Measurements from ENCODE around the gene HEPACAM2.

The HEPACAM2 gene

DNA sequence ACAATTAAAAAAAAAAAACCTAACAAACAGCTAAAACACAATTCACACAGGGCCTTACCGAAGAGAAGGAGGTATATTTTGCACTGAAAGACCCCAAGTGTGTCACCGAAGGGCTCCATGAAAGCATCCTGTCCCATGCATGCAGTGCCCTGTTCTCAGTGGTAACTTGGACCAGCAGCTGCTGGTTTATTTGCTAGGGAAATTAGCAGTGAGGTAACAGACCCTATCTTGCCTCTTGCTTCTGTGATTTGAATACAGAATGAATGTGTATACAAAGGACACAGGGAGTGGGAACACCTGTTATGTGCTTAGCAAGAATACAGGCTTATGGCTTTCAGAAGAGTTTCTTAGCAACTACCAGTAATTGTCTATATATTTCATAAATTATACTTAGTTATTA, at the start of gene HEPACAM2:
Gene HEPACAM2 (minus strand): TSS at position 160 of the 400 bp plus-strand sequence.
- no peaks in the 10 kb centered on the region for H3K36me3 ChIP-seq (ENCODE audit: insufficient read depth, low read length)
- H3K9ac ChIP-seq (ENCODE audit: insufficient read length): no peak within 1 kb of the TSS
- TF ChIP-seq FOXP2 (optimal IDR thresholded peaks at IDR 0.05; ENCODE audit: control extremely low read depth, extremely low read length, insufficient read depth) (no peak), EZH2 (IDR thresholded peaks at IDR 0.05) (no peak), POLR2AphosphoS5 (IDR thresholded peaks at IDR 0.05; ENCODE audit: borderline replicate concordance, low read depth, low read length) (no peak)
- DNase-seq (ENCODE audit: low read depth, low spot score): no peak
- H3K4me3 ChIP-seq: no peak within 1 kb of the TSS
- H3K27ac ChIP-seq: no peak within 1 kb of the TSS
- H3K9me3 ChIP-seq (ENCODE audit: low read depth, low read length): no peaks in the 10 kb centered on the region

DNA sequence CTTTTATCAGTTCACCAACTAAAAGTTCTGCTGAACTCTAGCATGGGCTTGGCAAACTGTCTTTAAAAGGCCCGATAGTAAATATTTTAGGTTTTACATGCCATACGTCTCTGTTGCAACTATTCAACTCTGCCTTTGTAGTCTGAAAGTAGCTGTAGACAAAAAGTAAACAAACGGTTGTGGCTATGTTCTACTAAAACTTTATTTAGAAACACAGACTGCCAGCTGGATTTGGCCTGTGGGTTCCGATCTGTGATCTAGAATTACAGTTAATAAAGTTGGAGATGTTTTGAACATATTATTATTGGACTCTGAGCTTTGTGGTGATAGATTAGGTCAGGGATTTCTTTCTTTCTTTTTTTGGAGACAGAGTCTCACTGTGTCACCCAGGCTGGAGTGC, 39.0 kb upstream of the HEPACAM2 start:
- DNase-seq (ENCODE audit: low read depth, low spot score): no peak
- TF ChIP-seq POLR2AphosphoS5 (IDR thresholded peaks at IDR 0.05; ENCODE audit: borderline replicate concordance, low read depth, low read length) (no peak), FOXP2 (optimal IDR thresholded peaks at IDR 0.05; ENCODE audit: control extremely low read depth, extremely low read length, insufficient read depth) (no peak), EZH2 (IDR thresholded peaks at IDR 0.05) (no peak)
- no peaks in the 10 kb centered on the region; the same call in 1 of the 2 replicates for H3K36me3 ChIP-seq (ENCODE audit: insufficient read depth, low read length)
- no peak overlapping the region for H3K4me3 ChIP-seq
- H3K9me3 ChIP-seq (ENCODE audit: low read depth, low read length): no peaks in the 10 kb centered on the region
- no peak overlapping the region for H3K27ac ChIP-seq
- H3K9ac ChIP-seq (ENCODE audit: insufficient read length): no peak overlapping the region

DNA sequence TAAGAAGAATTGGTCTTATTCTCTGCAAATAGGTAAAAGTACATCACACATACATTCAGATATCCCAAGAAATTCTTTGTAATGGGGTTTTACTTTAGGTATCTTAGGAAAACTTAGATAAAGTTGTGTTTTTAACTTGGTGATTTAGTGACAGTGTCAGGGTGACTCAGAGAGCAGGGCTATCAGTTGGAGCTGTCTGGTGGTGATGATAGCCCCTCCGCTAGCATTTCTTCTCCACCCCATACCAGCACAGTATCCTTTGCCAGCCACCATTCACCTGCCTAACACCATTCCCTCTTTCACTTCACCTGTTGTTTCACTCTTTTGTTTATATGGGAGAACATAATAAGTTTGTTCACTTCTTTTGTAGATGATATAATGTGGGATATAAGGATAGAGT, 36.3 kb upstream of the HEPACAM2 start:
- no peak for DNase-seq (ENCODE audit: low read depth, low spot score)
- no peak for TF ChIP-seq EZH2 (IDR thresholded peaks at IDR 0.05)
- TF ChIP-seq FOXP2 (optimal IDR thresholded peaks at IDR 0.05; ENCODE audit: control extremely low read depth, extremely low read length, insufficient read depth): no peak
- no peak for TF ChIP-seq POLR2AphosphoS5 (IDR thresholded peaks at IDR 0.05; ENCODE audit: borderline replicate concordance, low read depth, low read length)
- Histone ChIP-seq H3K9me3 (ENCODE audit: low read depth, low read length) (no peaks in the 10 kb centered on the region), H3K27ac (no peak overlapping the region), H3K36me3 (ENCODE audit: insufficient read depth, low read length) (no peaks in the 10 kb centered on the region; the same call in 1 of the 2 replicates), H3K4me3 (no peak overlapping the region), H3K9ac (ENCODE audit: insufficient read length) (no peak overlapping the region)

DNA sequence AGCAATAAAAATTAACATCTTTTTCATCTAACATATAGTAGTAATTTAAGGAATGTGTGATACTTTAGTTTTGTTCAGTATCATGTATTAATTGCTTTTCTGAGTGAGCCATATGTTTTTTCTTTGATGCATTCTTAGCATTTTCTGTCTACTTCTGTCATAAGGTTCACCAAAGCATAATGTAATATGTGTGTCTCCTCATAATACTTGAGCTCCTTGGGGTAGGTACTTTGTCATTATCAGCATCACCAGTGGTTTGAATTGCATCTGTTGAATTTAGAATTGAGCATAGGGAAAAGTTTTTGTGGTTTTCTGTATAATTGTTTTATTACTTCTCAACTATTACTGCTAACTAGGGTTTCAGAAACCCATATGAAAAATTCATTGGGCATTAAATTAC, 32.4 kb upstream of the HEPACAM2 start:
- H3K9ac ChIP-seq (ENCODE audit: insufficient read length): no peak overlapping the region
- TF ChIP-seq POLR2AphosphoS5 (IDR thresholded peaks at IDR 0.05; ENCODE audit: borderline replicate concordance, low read depth, low read length) (no peak), EZH2 (IDR thresholded peaks at IDR 0.05) (no peak), FOXP2 (optimal IDR thresholded peaks at IDR 0.05; ENCODE audit: control extremely low read depth, extremely low read length, insufficient read depth) (no peak)
- no peak overlapping the region for H3K27ac ChIP-seq
- H3K9me3 ChIP-seq (ENCODE audit: low read depth, low read length): no peaks in the 10 kb centered on the region
- no peak overlapping the region for H3K4me3 ChIP-seq
- no peak for DNase-seq (ENCODE audit: low read depth, low spot score)
- no peaks in the 10 kb centered on the region; the same call in 1 of the 2 replicates for H3K36me3 ChIP-seq (ENCODE audit: insufficient read depth, low read length)

DNA sequence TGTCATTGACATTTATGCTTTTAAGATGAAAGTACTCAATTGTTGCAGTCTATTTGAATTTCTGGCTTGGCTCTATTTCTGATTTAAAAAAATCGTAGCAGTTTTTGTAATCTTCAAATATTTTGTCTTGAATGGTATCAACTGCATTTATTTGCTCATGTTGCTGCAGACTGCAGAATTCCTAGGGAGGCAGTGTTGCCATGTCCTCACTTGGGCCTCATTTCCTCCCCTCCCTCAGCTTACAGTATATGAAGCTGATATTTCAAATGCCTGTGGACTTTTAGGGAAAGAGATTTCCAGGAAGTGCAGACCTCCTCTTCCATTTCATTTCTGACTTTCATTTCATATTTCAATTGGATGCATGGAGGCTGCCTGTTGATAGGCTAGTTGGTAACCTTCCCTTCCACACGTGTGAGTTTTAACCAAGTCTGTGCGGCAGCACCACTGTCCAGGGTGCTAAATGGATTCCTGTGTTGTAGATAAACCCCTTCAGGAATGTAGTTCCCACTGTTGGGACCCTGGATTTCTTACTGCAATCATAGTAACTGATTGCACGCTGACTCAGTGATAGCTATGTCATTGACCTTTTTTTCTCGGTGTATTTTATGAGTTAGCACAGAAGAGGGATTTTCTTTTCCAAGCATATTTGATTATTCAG, 23.4 kb upstream of the HEPACAM2 start:
- H3K27ac ChIP-seq: no peak overlapping the region
- H3K9ac ChIP-seq (ENCODE audit: insufficient read length): no peak overlapping the region
- H3K36me3 ChIP-seq (ENCODE audit: insufficient read depth, low read length): no peaks in the 10 kb centered on the region
- DNase-seq (ENCODE audit: low read depth, low spot score): no peak
- H3K9me3 ChIP-seq (ENCODE audit: low read depth, low read length): no peaks in the 10 kb centered on the region
- H3K4me3 ChIP-seq: no peak overlapping the region
- TF ChIP-seq FOXP2 (optimal IDR thresholded peaks at IDR 0.05; ENCODE audit: control extremely low read depth, extremely low read length, insufficient read depth) (no peak), POLR2AphosphoS5 (IDR thresholded peaks at IDR 0.05; ENCODE audit: borderline replicate concordance, low read depth, low read length) (no peak), EZH2 (IDR thresholded peaks at IDR 0.05) (no peak)

DNA sequence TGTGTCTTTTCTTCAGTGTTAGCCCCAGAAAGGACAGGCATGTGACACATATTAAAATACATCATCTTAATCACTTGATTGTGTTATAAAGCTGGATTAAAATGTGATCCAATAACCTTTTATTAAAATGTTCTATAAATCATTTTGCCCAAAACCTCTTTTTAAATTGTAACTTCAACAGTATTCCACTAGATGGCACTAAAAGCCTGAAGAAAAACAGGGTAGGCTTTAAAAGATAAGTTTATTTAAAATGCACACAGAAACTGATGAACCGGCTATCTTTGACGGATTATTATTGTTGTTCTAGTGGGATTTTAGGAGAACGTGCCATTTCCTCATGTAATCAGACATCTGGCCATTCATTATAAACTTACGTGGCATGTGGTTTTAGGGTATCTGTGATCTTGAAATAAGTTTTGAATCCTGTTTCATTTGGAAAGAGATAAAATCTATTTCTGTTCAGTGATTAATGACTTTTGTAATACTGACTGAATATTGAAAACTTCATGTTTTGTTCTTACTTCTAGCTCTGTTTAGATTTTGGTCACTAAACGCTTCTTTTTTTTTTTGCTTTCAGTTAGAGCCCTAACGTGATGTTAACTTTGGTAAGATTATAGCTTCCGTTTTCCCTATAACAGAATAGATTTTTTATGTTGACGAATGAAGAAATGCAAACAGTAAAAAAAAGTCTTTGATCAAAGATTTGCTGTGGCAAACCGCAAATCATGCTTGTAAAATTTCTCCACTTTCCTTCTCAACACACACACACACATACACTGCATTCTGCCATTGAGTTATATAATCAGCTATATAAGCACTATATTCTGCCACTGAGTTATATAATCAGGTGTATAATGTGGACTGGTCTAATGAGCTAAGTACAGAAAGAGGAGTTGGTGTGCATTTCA, 19.5 kb upstream of the HEPACAM2 start:
- H3K27ac ChIP-seq: 0 out of 2 replicates have a peak overlapping the region, but pooled peaks have one; percentile 39
- peak overlapping the region; percentile 71 for H3K4me3 ChIP-seq
- H3K9ac ChIP-seq (ENCODE audit: insufficient read length): peak overlapping the region; percentile 21
- H3K9me3 ChIP-seq (ENCODE audit: low read depth, low read length): no peaks in the 10 kb centered on the region
- no peaks in the 10 kb centered on the region for H3K36me3 ChIP-seq (ENCODE audit: insufficient read depth, low read length)
- no peak for TF ChIP-seq POLR2AphosphoS5 (IDR thresholded peaks at IDR 0.05; ENCODE audit: borderline replicate concordance, low read depth, low read length)
- no peak for TF ChIP-seq EZH2 (IDR thresholded peaks at IDR 0.05)
- TF ChIP-seq FOXP2 (optimal IDR thresholded peaks at IDR 0.05; ENCODE audit: control extremely low read depth, extremely low read length, insufficient read depth): no peak
- DNase-seq (ENCODE audit: low read depth, low spot score): peak; percentile 62

DNA sequence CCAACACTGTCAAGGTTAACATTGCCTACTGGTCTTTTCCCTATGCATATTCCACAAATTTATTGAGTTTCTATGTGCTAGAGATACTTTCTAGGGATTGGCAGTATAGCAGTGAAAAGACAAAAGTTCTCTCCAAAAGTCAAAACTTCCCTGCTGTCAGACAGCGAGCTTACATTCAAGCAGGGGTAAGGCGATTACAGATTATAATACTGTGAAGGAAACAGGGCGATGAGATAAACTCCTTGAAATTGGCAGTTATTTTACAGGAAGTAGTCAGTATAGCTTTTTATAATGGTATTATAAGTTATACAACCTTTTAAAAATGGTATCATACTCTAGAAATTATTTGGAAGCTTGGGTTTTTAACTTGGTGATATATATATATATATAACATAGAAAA, 15.8 kb upstream of the HEPACAM2 start:
- H3K4me3 ChIP-seq: no peak overlapping the region
- H3K9me3 ChIP-seq (ENCODE audit: low read depth, low read length): no peaks in the 10 kb centered on the region
- H3K27ac ChIP-seq: no peak overlapping the region
- no peak overlapping the region for H3K9ac ChIP-seq (ENCODE audit: insufficient read length)
- no peaks in the 10 kb centered on the region for H3K36me3 ChIP-seq (ENCODE audit: insufficient read depth, low read length)
- DNase-seq (ENCODE audit: low read depth, low spot score): no peak
- TF ChIP-seq EZH2 (IDR thresholded peaks at IDR 0.05): no peak
- TF ChIP-seq FOXP2 (optimal IDR thresholded peaks at IDR 0.05; ENCODE audit: control extremely low read depth, extremely low read length, insufficient read depth): no peak
- TF ChIP-seq POLR2AphosphoS5 (IDR thresholded peaks at IDR 0.05; ENCODE audit: borderline replicate concordance, low read depth, low read length): no peak

DNA sequence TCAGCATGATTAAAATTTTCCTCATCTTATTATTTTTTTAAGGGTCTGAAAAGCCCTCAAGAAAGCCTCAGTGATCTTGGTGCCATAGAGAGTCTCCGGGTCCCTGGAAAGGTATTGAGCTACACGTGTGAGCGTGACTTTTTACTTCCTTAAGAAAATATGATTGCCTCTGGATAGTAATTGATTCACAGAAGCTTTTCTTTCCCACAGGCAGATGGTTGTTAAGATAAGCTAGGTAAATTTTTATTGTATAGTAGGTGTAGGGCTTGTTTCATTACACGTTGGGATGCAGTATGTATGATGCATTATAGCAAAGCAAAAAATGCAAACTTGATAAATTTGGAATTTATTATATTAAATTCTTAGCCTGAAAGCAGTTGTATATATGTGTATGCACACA, 13.6 kb upstream of the HEPACAM2 start:
- no peak for DNase-seq (ENCODE audit: low read depth, low spot score)
- H3K9ac ChIP-seq (ENCODE audit: insufficient read length): no peak overlapping the region
- TF ChIP-seq EZH2 (IDR thresholded peaks at IDR 0.05) (no peak), POLR2AphosphoS5 (IDR thresholded peaks at IDR 0.05; ENCODE audit: borderline replicate concordance, low read depth, low read length) (no peak), FOXP2 (optimal IDR thresholded peaks at IDR 0.05; ENCODE audit: control extremely low read depth, extremely low read length, insufficient read depth) (no peak)
- H3K9me3 ChIP-seq (ENCODE audit: low read depth, low read length): no peaks in the 10 kb centered on the region
- H3K36me3 ChIP-seq (ENCODE audit: insufficient read depth, low read length): no peaks in the 10 kb centered on the region
- no peak overlapping the region for H3K27ac ChIP-seq
- no peak overlapping the region for H3K4me3 ChIP-seq
